Adrenal gland (tissue), 12 donors: ENCODE results near the gene ATXN3. TPM values are rescaled to one million over a fixed set of nuclear protein-coding genes. Genes with fewer than 3 reads are reported as not detected.

Experiments used
- DNase-seq, 7 donors: peaks; one replicate each; pipeline ENCODE4 v3.0.0-alpha.2; 2019 to 2020
- H3K27ac ChIP-seq, 5 donors: fragments of 200-600 bp; sonication (generic) in 4 of 5; 1 replicate in 3 of 5; 2 replicates in 2 of 5; pipeline versions ENCODE4 v1.5.1 to v1.8.0; 2016 to 2020; ENCODE audit warnings: mild to moderate bottlenecking in 1 of 5
- H3K27me3 ChIP-seq: fragments of 200-600 bp; 2 replicates; pipeline ENCODE4 v1.8.0; 2021
- H3K36me3 ChIP-seq, 2 donors: fragments of 200-600 bp; replicated peaks in 1 of 2; 1 replicate in 1 of 2; 2 replicates in 1 of 2; pipeline versions ENCODE4 v1.5.1 to v1.8.0; 2018 to 2022
- H3K4me1 ChIP-seq, 2 donors: fragments of 200-600 bp; replicated peaks in 1 of 2; 1 replicate in 1 of 2; 2 replicates in 1 of 2; pipeline versions ENCODE4 v1.5.1 to v1.8.0; 2018 to 2021
- H3K4me3 ChIP-seq, 4 donors: fragments of 200-600 bp; sonication (generic) in 3 of 4; one replicate each; pipeline ENCODE4 v1.5.1; 2016 to 2018
- H3K9me3 ChIP-seq, 3 donors: fragments of 200-600 bp; sonication (generic) in 1 of 3; replicated peaks in 1 of 3; 1 replicate in 2 of 3; 2 replicates in 1 of 3; pipeline versions ENCODE4 v1.5.1 to v1.8.0; 2016 to 2021
- POLR2A ChIP-seq, 2 donors: fragments of 450-650 bp; IDR thresholded peaks; one replicate each; pipeline ENCODE4 v1.6.1; 2017; ENCODE audit warnings: antibody characterized with exemption in 2 of 2, mild to moderate bottlenecking in 2 of 2, moderate library complexity in 1 of 2
- WGBS, 4 donors: extraction: QIAGEN DNeasy Blood & Tissue Kit in 2 of 4; methylation state at CpG; one replicate each; pipeline versions ENCODE4 v1.1.5 to v1.1.7; 2013 to 2017; 5-methylcytosine and 5-hydroxymethylcytosine counted together
- intact Hi-C, 2 donors: fragments of 100-400 bp; cut with DNase I; formaldehyde crosslinking; loops; one replicate each; pipeline versions ENCODE4 v1.14.1 to v1.15.0; 2022 to 2023
- polyA plus RNA-seq, 3 donors: library from polyadenylated mRNA; stranded (reverse); fragments of 200-250 nt in 2 of 3; fragments of 350-450 nt in 1 of 3; fragmentation: Illumina TruSeq in 1 of 3; extraction: RNeasy Lipid Tissue Mini Kit (QIAGEN cat#74804) in 1 of 3; gene quantifications; one replicate each; pipeline ENCODE4 v1.2.3, GENCODE V29; 2013 to 2014
- total RNA-seq, 9 donors: library from RNA; depleted of rRNA in 4 of 9; stranded (reverse); fragments of >200 nt in 4 of 9; fragments of 120-200 nt in 1 of 9; fragmentation: NEBNext Ultra II Directional in 1 of 9; extraction: Animal tissue kit (Norgen Biotek cat#: 25700) in 1 of 9; gene quantifications; one replicate each; pipeline versions ENCODE4 v1.1.0 to v1.2.4, GENCODE V29; 2013 to 2023
- TF ChIP-seq, protein P1 (sequence below), 6 experiments: fragments of 450-650 bp in 4 of 6; fragments of 200-600 bp in 2 of 6; sonication (generic) in 1 of 6; IDR thresholded peaks; 1 replicate in 5 of 6; 2 replicates in 1 of 6; pipeline versions ENCODE4 v1.5.1 to v1.8.0; 2016 to 2021; ENCODE audit warnings: antibody characterized with exemption in 6 of 6, mild to moderate bottlenecking in 2 of 6, moderate library complexity in 1 of 6
- donor health status: healthy with polysubstance abuse.
- donor health status: Bipolar disorder and iron deficiency.
- donor health status: DM: yes; HTN: yes; CAD: no.
- donor health status: DM: no; HTN: no; CAD: no.
- donor health status: DM: no; HTN: no; CAD: no.
- donor health status: DM: yes; HTN: yes; CAD: no.

Gene ATXN3
- total and polyA plus RNA-seq, 12 donors = 9.0 to 62.8 (median 23.1) TPM

DNA sequence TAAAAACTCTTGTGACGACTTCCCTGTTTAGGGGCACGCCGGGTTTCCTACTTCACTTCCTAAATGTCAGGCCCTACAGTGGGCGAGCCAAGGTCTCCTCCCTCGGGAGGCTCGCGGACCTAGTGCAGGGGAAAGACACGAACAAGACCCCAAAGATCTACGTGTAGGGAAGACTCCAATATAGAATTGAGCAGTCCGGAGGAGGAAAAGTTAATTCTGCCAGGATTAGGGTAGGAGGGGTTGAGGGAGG, 564 bp downstream of the ATXN3 start:
- Histone ChIP-seq H3K9me3 (no peaks in the 10 kb centered on the region), H3K27ac (peak overlapping the region; percentile 31 to 97 (median 93)), H3K36me3 (no peaks in the 10 kb centered on the region), H3K4me3 (peak overlapping the region; percentile 81 to 96 (median 94)), H3K4me1 (peaks cover 6 to 17% of the 10 kb centered on the region in 2 donors), H3K27me3 (no peaks in the 10 kb centered on the region)
- TF ChIP-seq POLR2A (IDR thresholded peaks at IDR 0.05) = no peak
- TF ChIP-seq, protein P1, sequence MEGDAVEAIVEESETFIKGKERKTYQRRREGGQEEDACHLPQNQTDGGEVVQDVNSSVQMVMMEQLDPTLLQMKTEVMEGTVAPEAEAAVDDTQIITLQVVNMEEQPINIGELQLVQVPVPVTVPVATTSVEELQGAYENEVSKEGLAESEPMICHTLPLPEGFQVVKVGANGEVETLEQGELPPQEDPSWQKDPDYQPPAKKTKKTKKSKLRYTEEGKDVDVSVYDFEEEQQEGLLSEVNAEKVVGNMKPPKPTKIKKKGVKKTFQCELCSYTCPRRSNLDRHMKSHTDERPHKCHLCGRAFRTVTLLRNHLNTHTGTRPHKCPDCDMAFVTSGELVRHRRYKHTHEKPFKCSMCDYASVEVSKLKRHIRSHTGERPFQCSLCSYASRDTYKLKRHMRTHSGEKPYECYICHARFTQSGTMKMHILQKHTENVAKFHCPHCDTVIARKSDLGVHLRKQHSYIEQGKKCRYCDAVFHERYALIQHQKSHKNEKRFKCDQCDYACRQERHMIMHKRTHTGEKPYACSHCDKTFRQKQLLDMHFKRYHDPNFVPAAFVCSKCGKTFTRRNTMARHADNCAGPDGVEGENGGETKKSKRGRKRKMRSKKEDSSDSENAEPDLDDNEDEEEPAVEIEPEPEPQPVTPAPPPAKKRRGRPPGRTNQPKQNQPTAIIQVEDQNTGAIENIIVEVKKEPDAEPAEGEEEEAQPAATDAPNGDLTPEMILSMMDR (IDR thresholded peaks at IDR 0.05) = no peak
- DNase-seq = peak; percentile 40 to 78 (median 64)
- intact Hi-C loops = no loop called here
- 0 to 1% (median 0%) methylated on average over 8 to 10 of the region's 10 CpGs for WGBS, 4 donors

DNA sequence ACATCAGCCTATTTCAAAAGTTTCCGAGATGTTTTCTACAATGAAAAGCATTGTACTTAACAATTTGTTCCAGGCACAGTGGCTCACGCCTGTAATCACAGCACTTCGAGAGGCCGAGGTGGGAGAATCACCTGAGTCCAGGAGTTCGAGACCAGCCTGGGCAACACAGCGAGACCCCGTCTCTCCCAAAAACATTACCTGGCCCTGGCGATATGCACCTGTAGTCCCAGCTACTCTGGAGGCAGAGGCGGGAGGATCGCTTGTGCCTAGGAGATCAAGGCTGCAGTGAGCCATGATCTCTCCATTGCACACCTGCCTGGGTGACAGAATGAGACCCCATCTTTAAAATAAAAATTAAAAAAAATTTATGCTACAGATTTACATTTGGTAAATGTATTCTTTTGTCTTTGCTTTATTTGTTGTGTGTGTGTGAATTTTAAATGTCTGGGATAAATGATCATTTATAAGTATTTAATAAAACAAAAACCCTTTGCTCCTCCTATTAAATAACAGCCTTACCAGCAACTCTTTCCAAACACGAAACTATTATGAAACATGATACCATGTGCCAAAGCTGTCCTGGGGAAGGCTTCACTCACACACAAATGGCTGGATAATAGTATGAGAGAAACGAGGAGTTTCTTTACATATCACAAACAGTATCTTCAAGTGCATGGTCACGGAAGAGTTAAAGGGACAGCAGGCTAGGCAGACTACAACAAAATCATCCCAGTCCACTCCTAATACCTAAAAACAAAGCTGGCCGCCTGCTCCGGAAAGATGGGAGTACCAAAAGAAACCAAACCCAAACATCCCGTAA, 1.1 kb downstream of the ATXN3 start:
- H3K4me3 ChIP-seq = peak overlapping the region in 3 of 4 donors; percentile 93 to 96 (median 94)
- no peak for TF ChIP-seq POLR2A (IDR thresholded peaks at IDR 0.05)
- TF ChIP-seq, protein P1 (IDR thresholded peaks at IDR 0.05) = no peak
- H3K9me3 ChIP-seq = no peaks in the 10 kb centered on the region
- no peaks in the 10 kb centered on the region for H3K27me3 ChIP-seq
- peaks cover 6 to 17% of the 10 kb centered on the region in 2 donors for H3K4me1 ChIP-seq
- H3K36me3 ChIP-seq = no peaks in the 10 kb centered on the region
- DNase-seq = no peak
- peak overlapping the region; percentile 31 to 97 (median 93) for H3K27ac ChIP-seq
- WGBS, 4 donors = 45 to 53% (median 49%) methylated on average over 15 to 16 of the region's 16 CpGs
- intact Hi-C loops = no loop called here

DNA sequence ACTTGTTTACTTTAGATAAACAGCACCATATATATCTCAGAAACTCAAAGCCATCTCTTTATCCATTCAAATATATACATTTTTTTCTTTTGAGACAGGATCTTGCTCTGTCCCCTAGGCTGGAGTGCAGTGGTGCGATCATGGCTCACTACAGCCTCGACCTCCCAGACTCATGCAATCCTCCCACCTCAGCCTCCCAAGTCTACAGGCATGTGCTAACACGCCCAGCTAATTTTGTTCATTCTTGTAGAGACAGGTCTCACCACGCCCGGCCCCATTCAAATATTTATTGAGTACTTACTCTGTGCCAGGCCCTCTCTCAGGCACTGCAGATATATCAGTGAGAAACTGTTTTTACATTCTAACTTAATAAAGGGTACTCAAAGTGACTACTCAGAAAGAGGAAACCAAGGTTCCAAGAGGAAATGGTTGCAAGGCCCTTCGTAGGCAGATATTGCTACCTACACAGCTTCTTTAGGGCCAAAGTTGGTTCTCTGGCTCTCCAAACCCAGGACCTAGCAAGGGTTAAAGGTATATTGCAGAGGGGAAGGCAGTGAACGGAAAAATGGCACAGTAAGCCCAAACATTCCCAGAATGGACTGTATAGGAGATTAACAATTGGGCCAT, 2.9 kb downstream of the ATXN3 start:
- H3K4me1 ChIP-seq = peaks cover 6 to 17% of the 10 kb centered on the region in 2 donors
- no peak for DNase-seq
- TF ChIP-seq, protein P1 (IDR thresholded peaks at IDR 0.05) = no peak
- TF ChIP-seq POLR2A (IDR thresholded peaks at IDR 0.05) = no peak
- H3K4me3 ChIP-seq = no peak overlapping the region
- H3K36me3 ChIP-seq = no peaks in the 10 kb centered on the region
- WGBS, 4 donors = 87 to 92% (median 89%) methylated on average over 7 of the region's 7 CpGs
- no peaks in the 10 kb centered on the region for H3K9me3 ChIP-seq
- intact Hi-C loops = no loop called here
- H3K27ac ChIP-seq = no peak overlapping the region
- no peaks in the 10 kb centered on the region for H3K27me3 ChIP-seq

DNA sequence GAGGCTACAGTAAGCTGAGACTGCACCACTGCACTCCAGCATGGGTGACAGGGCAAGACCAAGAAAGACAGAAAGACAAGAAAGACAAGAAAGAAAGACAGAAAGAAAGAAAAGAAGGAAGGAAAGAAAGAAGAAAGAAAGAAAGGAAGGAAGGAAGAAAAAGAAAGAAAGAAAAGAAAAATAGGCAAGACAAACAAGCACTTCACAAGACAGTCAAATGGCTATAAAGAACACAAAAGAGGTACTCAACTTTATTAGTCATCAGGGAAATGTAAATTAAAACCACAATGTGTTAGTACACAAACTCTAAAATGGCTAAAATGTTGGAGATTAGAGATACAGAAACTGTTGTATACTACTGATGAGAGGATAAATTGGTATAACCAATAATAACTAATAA, 6.6 kb downstream of the ATXN3 start:
- H3K4me3 ChIP-seq = no peak overlapping the region
- H3K9me3 ChIP-seq = no peaks in the 10 kb centered on the region
- no peak for TF ChIP-seq POLR2A (IDR thresholded peaks at IDR 0.05)
- TF ChIP-seq, protein P1 (IDR thresholded peaks at IDR 0.05) = no peak
- H3K4me1 ChIP-seq = peaks cover 0 to 11% of the 10 kb centered on the region in 2 donors
- intact Hi-C loops = no loop called here
- peaks cover 0 to 7% of the 10 kb centered on the region in 2 donors for H3K36me3 ChIP-seq
- no peak overlapping the region for H3K27ac ChIP-seq
- DNase-seq = no peak
- no peaks in the 10 kb centered on the region for H3K27me3 ChIP-seq
